Suppressor macrophage (primary cell): ENCODE data around the gene STARD5.

Source experiments
- DNase-seq, 4 experiments: peaks; one replicate each; pipeline ENCODE4 v3.0.0-alpha.2; 2020 to 2022

Gene STARD5

DNA sequence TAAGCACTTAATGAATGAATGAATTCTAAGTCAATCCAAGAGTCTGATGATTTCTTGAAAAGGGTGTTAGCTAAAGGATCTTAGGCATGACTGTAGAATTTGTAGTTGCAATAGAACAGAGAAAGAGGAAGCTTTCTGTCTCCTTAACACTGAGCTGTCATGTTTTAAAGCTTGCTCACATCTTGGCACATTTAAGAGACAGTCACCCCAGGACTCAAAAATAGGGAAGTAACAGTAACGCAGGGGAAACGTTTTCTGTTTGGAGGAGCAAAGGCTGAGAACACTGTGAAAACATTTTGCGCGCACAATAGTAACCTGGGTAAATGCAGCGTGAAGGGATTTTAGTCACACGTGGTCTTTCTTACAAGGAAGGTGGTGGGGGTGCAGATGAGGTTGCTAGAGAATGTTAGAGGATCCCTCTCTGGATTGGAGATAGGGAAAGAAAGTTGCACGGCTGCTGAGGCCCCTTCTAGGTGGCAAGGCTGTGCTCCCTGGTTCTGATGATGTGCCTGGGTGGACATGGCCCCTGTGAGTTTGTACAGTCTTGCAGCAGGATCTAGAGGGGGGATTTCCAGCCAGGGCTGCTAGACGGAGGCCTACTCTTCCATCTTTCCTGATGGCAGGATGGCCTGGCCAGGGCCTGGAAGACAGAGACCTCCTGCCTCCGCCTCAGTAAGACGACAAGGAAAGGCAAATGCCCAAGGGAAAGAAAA lies 12.0 kb downstream of the STARD5 start:
- DNase-seq = peak; percentile 76 to 97 (median 92)

- no peak for DNase-seq
Observed at GRCh38 chr15:81310480-81310879, 13.5 kb downstream of the STARD5 start.

DNA sequence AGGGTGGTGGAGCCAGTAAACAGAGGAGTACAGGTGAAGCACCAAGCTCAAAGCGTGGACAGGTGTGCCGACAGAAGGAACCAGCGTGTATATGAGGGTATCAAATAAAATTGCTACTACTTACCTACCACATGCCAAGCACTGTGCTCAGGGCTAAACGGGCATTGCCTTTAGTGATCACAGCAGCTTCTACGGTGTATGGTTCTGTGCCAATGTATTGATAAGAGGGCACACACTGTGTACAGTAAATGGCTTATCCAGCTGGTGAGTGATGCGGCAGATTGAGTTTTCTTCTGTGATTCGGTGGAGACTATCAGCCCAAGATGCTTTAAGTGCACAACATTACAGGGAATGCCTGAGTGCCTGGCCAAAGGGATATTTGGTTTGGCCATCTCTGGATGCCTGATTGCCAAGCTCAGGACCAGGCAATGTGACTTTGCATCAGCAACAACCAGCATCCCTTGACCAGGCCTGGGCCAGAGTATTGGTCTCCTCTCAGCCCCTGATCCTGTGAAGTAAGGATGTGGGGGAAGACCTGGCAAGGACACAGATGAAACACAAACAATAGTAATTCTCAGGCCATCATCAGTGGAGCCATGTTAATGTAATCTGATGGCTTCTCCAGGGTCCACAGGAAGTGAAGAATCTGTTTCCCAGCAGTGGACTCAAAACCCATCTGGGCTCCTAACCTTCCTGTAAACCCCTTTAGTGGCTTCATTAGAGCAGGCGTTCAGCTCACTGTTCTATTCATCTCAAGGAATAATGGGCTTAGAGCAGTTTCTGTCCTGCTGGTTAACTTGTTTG lies 14.1 kb downstream of the STARD5 start:
- no peak for DNase-seq

DNA sequence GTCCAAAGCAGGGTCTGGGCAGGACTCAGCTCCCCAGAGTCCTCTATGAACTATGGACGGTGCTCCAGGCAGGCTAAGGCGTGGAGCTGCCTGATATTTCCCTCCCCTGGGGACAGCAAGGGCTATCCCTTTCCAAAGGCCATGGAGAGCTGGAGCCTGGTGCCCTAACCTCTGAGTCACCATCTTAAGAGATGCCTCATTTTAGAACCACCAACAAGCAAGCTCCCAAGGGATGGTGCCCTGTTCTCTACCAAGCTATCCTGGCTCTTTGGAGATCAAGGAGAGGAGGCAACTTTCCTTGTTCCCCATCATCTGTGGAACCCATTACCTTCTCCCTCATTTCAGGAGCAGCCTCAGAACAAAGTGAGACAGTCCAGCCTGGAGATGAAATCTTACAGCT lies 15.7 kb downstream of the STARD5 start:
- no peak for DNase-seq

- peak; percentile 82 to 93 (median 88) for DNase-seq
Observed at GRCh38 chr15:81304226-81304625, 19.7 kb downstream of the STARD5 start.

- DNase-seq = no peak
Observed at GRCh38 chr15:81303244-81304225, 20.4 kb downstream of the STARD5 start.

DNA sequence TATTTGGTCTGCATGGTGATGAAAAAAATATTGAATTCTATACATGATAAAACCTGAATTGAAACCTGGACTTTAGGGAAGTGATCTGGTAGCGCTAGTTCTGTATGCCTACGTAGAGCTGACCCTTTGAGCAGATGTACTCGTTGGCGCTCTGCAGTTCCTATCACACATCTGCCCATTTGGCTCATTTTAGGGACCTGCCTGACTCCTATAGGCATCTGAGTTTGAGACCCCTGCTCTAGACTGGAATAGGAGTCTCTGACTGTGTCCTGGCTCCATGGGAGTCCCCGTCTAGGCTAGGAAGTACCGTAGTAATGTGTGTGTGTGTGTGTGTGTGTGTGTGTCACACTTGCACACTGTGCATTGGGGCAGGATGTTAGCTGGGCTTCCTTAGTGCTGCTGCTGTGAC lies 21.2 kb downstream of the STARD5 start:
- peak; percentile 49 to 76 (median 66) for DNase-seq

DNA sequence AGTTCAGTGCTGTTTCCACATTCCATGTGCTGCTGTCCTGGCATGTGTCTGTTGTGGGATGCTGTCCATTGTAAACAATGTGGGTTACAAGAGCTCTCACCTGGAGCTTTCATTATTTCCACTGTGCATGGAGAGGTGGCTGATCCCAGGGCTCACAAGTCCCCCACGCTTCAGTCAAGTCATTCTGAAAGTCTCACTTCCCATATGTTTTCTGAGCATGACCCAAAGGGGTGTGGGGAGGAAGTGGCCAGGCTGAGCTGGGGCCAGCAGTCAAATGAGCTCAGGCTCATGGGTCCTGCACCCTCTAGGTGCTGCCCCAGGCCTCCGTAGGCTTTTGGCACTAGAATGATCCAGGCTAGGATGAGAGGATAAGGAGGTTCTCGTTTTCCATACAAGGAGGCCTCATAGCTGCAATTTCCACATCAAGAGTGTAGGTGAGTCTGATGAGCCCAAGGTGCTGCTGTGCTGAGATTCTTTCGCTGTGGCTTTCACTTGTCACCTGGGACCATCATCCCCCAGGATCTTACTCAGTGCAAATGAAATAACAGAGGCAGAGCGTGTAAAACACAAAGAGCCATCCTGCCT lies 22.0 kb downstream of the STARD5 start:
- DNase-seq = peak; percentile 87 to 95 (median 94)

DNA sequence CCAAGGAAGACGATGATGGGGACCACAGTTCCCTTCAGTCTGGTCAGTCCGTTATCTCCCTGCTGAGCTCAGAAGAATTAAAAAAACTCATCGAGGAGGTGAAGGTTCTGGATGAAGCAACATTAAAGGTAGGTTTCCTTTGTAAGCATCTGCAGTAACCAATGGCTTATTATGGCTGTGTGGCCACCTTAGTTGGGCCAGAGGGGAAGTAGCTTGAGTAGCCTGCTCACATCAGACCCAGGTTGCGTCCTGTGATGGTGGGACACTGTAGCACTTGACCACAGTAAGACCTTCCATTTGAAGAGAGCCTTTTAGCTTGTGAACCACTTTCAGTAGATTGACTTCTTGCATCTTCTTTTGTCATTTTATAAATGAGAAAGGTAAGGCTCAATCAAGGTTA lies 22.6 kb downstream of the STARD5 start:
- no peak for DNase-seq

- DNase-seq = no peak
Observed at GRCh38 chr15:81299630-81300273, 24.2 kb downstream of the STARD5 start.

DNA sequence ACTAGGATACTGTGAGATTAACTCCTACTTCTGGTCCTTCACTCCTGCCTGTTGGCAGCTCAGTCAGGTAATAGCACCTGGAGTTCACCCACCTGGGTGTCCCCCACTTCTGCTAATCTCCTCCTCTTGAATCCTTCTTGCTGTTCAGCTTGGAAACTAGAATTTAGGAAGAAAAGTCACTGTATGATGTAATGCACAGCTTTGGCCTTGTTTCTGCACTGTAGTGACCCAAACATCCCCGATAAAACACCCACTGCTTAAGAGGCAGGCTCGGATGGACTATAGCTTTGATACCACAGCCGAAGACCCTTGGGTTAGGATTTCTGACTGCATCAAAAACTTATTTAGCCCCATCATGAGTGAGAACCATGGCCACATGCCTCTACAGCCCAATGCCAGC lies 24.8 kb downstream of the STARD5 start:
- DNase-seq = peak in 3 of 4 experiments; percentile 24 to 57 (median 52)

DNA sequence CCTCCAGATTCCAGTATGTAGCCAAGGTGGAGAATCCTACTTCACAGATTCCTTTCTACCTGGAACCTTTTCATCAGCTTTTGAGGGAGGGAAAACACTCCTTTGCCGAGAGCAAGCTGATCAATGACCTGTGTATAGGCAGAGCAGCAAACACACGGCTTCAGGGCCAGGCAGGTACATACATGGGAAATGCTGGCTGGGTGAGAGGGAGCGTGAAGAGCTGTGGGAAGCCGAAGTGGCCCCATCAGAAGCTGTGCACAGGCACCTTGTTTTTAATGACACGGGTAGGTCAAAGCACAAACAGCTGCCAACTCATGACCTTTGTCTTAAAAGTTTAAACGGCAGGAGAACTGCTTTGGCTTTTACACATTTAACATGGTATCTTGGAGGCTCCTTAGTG lies 25.3 kb downstream of the STARD5 start:
- DNase-seq = no peak

DNA sequence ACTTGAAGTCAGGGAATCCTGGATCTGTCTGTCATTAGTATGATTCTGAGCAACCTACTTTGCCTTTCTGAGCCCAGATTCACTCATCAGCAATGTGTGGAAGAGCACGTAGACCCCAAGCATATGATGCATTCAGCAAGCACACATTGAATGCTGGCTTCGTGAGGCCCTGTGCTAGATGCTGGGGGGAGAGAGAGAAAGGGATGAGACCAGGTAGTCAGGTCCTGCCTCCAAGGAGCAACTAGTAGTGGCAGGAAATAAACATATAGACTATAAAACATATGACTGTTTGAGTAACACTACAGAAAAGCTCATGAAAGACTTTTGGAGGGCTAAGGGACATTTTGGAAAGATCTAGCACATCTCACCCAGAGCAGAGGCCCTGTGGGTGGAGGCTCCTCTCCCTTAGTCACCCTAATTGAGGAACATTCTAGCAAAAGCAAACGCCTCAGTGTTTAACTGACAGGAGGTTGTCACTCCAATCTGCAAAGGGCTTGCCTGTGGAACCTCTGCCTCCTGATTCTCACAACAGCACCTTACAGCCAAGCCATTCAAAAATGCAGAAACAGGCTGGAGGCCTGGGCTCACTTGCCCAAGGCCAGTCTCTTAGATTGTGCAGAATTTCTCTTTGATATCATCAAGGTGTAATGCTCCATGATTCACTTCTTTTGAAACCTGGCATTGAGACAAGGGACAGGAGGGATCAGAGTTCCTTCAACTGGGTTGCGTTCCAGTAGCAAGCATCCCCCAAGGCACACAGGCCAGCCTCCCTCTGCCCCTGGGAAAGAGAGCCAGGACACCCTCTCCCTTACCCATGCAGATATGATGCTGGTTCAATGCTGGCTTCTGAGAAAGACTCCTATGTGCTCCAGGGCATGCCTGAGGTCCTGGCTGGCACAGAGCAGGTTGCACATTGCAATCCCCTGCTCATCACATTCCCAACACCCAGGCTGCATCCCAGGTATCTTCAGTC lies 26.1 kb downstream of the STARD5 start:
- peak; percentile 73 to 91 (median 84) for DNase-seq

DNA sequence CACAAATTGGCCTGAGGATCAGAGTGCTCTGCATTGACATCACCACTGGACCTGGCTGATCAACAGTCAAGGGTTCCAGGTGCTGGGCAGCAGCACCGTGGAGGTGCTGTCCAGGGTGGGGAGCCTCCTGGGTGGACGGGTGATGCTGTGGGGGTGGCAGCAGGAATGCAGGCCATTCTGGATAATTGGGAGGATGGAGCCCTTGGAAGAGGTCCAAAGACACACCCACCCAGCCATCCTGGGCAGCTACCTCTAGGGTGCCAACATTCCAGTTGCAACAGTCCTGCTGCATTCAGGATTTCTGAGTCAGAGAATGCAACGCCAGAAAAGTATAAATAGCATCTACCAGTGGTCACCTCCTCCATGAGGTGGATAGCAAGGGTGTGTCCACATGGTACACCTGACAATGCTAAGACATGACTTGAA lies 26.8 kb downstream of the STARD5 start:
- DNase-seq = no peak

GRCh38 chr15:81296673-81297072 lies 27.3 kb downstream of the STARD5 start:
- peak; percentile 87 to 94 (median 92) for DNase-seq

DNA sequence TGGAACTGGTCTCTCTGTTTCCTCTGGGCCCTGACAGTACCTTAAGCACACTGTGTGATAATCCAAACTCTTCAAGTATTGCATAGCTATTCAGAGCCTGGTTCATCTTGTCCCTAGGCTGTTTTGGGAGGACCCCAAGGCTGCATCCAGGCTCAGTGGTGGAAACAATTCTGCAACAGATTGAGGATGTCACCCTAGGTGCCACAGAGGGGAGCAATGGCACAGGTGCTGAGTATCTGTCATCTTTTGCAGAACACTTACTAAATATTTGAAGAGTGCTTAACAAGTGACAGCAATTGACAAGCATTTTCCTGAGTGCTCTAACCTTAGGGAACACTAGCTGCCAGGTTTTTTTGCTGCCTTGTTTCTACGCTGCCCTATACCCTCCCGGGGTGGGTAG lies 27.8 kb downstream of the STARD5 start:
- no peak for DNase-seq

DNA sequence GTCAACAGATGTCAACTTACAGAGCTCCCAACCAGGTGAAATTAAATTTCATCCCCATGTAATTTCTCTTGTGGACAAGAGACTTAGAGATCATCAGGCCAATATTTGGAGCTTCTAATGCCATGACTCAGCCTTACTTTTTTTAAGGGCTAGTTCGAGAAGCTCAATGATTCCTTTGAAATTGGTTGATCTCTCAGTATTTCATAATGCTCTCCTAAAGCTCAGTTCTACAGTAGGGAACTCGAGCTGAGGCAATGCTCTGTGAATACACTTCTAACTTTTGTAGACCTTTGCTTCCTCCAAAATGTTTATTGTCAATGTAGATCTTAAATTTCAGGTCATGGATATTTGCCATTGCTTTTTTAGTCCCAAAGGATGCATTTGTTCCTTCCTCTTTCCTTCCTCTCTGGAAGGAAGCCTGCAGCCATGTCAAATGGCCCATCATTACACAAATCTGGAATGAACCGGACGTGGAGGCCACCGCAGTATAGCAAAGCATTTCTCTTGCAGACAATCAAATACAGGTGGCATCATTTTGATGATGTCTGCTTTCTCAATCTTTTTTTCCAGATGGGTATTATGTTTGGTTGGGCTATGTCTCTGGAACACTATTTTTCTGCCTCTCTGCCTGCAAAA lies 28.3 kb downstream of the STARD5 start:
- DNase-seq = peak in 2 of 4 experiments; percentile 54 to 60

DNA sequence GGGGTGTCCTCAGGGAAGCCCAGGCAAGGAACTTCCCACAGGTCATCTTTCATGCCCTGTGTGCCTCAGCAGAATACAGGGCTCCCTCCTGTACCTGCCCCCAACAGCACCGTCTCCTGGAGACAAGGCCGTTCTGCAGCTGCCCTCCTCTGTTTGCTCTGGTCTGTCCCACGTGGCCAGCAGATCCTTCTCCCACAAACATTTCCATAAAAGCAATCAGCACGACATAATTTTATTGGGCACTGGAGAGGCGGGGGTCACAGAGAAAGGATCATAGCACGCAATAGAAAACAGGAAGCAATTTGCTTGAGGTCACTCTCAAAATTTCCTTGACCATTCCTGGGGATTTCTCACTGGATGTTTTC lies 29.4 kb downstream of the STARD5 start:
- peak in 2 of 4 experiments; percentile 33 to 55 for DNase-seq

DNA sequence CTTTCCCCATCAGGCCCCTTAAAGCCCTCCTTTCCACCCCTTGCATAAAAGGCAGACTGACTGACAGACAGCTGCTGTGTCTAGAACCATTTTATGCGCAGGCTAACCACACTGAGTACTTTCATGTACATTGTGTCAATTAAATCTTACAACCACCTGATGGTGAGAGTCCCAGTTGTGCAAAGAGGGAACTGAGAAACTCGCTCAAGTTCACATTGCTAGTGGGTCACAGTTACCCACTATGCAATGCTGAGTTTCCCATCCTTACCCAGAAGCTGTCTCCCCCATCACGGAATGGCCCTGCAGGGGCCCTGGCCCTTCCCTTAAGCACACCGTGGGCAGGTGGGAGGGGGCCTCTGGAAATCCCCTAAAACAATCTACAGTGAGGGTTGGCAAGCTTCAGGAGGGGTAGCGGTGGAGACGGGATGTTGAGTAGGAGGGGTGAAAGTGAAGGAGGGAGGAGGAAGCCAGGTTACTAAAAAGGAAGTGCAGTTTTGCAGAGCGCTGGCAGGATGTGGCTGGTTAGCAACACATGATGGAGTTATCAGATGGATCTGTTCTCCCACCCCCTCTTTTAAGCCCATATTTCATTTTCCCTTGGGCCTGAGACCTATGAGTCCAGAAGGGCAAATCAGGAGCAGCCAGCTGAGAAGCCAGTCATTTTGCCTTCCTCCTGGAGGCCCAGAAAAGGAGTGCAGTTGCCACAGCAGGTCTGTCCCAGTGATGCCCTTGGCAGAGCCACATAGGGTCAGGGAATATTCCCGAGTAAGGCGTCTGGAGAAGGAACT lies 30.0 kb downstream of the STARD5 start:
- DNase-seq = peak; percentile 36 to 73 (median 70)
